ENCODE results near the gene CATSPERD. TPM values are rescaled to one million over a fixed set of nuclear protein-coding genes. Genes with fewer than 3 reads are reported as not detected.
A peak's percentile ranks its signal among the peaks of the same experiment; 100 is the strongest.

The CATSPERD gene
- total and polyA plus RNA-seq, 4 donors, result not detected

DNA sequence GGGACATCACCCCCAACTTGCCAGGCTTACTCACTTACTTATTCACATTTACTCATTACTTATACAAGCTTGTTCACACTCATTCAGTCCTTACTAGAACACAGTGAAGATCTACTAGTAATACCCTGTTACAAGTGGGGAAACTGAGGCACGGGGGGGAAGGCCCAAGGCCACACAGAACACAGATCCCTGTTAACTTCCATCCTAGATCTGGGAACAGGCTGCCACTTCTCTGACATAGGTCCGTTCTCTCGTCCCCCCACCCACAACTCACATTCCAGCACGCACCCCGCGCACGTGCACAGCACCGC is 83.0 kb downstream of the CATSPERD start:
- peak overlapping the region in 1 of 2 donors; percentile 40 for H3K27ac ChIP-seq (ENCODE audit: low read depth in 1 of 2, low read length in 2 of 2)
- H3K4me1 ChIP-seq (ENCODE audit: control insufficient read depth in 4 of 4, insufficient read depth in 4 of 4, low read length in 3 of 4), result peaks cover 35 to 55% (median 42%) of the 10 kb centered on the region in 4 donors
- no peaks in the 10 kb centered on the region for H3K36me3 ChIP-seq (ENCODE audit: control insufficient read depth in 4 of 4, insufficient read depth in 3 of 4, low read depth in 1 of 4, low read length in 3 of 4)
- H3K9me3 ChIP-seq (ENCODE audit: control insufficient read depth in 4 of 4, low read length in 3 of 4), result no peaks in the 10 kb centered on the region
- no peak overlapping the region for H3K9ac ChIP-seq (ENCODE audit: low read depth in 1 of 2, low read length in 2 of 2)
- no peak for DNase-seq (ENCODE audit: low spot score)
- peak overlapping the region in 1 of 3 donors; percentile 12 for H3K4me3 ChIP-seq (ENCODE audit: low read depth in 1 of 3, low read length in 3 of 3)
- WGBS, result 15% methylated on average over 8 of the region's 8 CpGs
- H3K27me3 ChIP-seq (ENCODE audit: control insufficient read depth in 4 of 4, insufficient read depth in 4 of 4, low read length in 3 of 4), result no peaks in the 10 kb centered on the region
- TF ChIP-seq, protein P1, sequence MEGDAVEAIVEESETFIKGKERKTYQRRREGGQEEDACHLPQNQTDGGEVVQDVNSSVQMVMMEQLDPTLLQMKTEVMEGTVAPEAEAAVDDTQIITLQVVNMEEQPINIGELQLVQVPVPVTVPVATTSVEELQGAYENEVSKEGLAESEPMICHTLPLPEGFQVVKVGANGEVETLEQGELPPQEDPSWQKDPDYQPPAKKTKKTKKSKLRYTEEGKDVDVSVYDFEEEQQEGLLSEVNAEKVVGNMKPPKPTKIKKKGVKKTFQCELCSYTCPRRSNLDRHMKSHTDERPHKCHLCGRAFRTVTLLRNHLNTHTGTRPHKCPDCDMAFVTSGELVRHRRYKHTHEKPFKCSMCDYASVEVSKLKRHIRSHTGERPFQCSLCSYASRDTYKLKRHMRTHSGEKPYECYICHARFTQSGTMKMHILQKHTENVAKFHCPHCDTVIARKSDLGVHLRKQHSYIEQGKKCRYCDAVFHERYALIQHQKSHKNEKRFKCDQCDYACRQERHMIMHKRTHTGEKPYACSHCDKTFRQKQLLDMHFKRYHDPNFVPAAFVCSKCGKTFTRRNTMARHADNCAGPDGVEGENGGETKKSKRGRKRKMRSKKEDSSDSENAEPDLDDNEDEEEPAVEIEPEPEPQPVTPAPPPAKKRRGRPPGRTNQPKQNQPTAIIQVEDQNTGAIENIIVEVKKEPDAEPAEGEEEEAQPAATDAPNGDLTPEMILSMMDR (IDR thresholded peaks at IDR 0.05; ENCODE audit: low read depth, low read length, missing input control), result no peak
- no peak for TF ChIP-seq EGR1 (IDR thresholded peaks at IDR 0.05; ENCODE audit: low read depth in 2 of 2)
- no peak for TF ChIP-seq FOXA1 (IDR thresholded peaks at IDR 0.05)
- TF ChIP-seq, protein P2, sequence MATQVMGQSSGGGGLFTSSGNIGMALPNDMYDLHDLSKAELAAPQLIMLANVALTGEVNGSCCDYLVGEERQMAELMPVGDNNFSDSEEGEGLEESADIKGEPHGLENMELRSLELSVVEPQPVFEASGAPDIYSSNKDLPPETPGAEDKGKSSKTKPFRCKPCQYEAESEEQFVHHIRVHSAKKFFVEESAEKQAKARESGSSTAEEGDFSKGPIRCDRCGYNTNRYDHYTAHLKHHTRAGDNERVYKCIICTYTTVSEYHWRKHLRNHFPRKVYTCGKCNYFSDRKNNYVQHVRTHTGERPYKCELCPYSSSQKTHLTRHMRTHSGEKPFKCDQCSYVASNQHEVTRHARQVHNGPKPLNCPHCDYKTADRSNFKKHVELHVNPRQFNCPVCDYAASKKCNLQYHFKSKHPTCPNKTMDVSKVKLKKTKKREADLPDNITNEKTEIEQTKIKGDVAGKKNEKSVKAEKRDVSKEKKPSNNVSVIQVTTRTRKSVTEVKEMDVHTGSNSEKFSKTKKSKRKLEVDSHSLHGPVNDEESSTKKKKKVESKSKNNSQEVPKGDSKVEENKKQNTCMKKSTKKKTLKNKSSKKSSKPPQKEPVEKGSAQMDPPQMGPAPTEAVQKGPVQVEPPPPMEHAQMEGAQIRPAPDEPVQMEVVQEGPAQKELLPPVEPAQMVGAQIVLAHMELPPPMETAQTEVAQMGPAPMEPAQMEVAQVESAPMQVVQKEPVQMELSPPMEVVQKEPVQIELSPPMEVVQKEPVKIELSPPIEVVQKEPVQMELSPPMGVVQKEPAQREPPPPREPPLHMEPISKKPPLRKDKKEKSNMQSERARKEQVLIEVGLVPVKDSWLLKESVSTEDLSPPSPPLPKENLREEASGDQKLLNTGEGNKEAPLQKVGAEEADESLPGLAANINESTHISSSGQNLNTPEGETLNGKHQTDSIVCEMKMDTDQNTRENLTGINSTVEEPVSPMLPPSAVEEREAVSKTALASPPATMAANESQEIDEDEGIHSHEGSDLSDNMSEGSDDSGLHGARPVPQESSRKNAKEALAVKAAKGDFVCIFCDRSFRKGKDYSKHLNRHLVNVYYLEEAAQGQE (IDR thresholded peaks at IDR 0.05), result no peak
- TF ChIP-seq NR2F2 (IDR thresholded peaks at IDR 0.05), result no peak
- no peak for TF ChIP-seq RXRA (IDR thresholded peaks at IDR 0.05)
- no peak for TF ChIP-seq HNF4G (IDR thresholded peaks at IDR 0.05)
- TF ChIP-seq, protein P3, sequence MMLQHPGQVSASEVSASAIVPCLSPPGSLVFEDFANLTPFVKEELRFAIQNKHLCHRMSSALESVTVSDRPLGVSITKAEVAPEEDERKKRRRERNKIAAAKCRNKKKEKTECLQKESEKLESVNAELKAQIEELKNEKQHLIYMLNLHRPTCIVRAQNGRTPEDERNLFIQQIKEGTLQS (IDR thresholded peaks at IDR 0.05), result no peak
- no peak for TF ChIP-seq SP1 (IDR thresholded peaks at IDR 0.05)
- no peak for TF ChIP-seq JUND (IDR thresholded peaks at IDR 0.05)

DNA sequence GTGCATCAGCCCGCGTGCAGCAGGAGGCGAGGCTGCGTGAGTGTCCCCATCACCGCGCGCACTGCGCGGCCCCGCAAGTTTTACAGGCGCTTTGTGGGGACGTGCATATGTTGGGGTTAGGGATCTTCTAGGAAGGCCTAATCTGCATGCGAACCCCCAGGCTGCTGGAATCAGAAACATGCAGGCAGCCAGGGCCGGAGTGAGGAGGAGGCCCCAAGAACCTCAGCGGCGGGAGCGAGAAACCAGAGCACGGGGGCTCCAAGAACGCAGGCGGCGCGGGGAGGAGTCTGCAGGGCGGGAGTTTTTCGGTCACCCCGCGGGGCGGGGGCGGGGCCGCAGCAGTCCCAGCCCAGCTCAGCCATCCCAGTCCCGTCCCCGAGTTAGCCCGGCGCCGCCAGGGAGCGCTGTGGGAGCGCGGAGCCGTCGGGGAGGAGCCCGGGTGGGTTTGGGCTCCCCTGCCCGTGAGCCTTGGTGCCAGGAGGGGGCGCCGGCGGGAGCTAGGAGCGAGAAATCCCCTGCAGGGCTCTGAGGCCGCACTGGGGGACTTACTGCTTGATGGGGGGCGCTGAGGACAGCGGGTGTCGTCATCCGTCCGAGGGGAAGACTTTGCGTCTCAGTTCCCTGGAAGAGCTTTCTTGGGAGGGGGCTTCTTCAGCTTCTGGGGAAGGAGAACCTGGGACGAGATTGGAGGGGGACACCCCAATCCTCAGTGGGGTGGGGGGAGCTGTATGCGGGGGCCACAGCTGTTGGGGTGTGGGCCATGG is 83.5 kb downstream of the CATSPERD start:
- Histone ChIP-seq H3K4me1 (ENCODE audit: control insufficient read depth in 4 of 4, insufficient read depth in 4 of 4, low read length in 3 of 4) (peaks cover 31 to 52% (median 39%) of the 10 kb centered on the region in 4 donors), H3K27me3 (ENCODE audit: control insufficient read depth in 4 of 4, insufficient read depth in 4 of 4, low read length in 3 of 4) (no peaks in the 10 kb centered on the region), H3K9me3 (ENCODE audit: control insufficient read depth in 4 of 4, low read length in 3 of 4) (no peaks in the 10 kb centered on the region), H3K36me3 (ENCODE audit: control insufficient read depth in 4 of 4, insufficient read depth in 3 of 4, low read depth in 1 of 4, low read length in 3 of 4) (no peaks in the 10 kb centered on the region), H3K27ac (ENCODE audit: low read depth in 1 of 2, low read length in 2 of 2) (peak overlapping the region in 1 of 2 donors; percentile 40), H3K4me3 (ENCODE audit: low read depth in 1 of 3, low read length in 3 of 3) (peak overlapping the region in 1 of 3 donors; percentile 12), H3K9ac (ENCODE audit: low read depth in 1 of 2, low read length in 2 of 2) (no peak overlapping the region)
- 2% methylated on average over 54 of the region's 54 CpGs for WGBS
- peak; percentile 88 for DNase-seq (ENCODE audit: low spot score)
- TF ChIP-seq HNF4A (conservative IDR thresholded peaks at IDR 0.05), result no peak
- TF ChIP-seq, protein P4, sequence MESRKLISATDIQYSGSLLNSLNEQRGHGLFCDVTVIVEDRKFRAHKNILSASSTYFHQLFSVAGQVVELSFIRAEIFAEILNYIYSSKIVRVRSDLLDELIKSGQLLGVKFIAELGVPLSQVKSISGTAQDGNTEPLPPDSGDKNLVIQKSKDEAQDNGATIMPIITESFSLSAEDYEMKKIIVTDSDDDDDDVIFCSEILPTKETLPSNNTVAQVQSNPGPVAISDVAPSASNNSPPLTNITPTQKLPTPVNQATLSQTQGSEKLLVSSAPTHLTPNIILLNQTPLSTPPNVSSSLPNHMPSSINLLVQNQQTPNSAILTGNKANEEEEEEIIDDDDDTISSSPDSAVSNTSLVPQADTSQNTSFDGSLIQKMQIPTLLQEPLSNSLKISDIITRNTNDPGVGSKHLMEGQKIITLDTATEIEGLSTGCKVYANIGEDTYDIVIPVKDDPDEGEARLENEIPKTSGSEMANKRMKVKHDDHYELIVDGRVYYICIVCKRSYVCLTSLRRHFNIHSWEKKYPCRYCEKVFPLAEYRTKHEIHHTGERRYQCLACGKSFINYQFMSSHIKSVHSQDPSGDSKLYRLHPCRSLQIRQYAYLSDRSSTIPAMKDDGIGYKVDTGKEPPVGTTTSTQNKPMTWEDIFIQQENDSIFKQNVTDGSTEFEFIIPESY (IDR thresholded peaks at IDR 0.05), result no peak
- TF ChIP-seq, protein P1 (IDR thresholded peaks at IDR 0.05; ENCODE audit: low read depth, low read length, missing input control), result peak; percentile 96
- no peak for TF ChIP-seq GABPA (IDR thresholded peaks at IDR 0.05 in 1 of 2, conservative IDR thresholded peaks at IDR 0.05 in 1 of 2)
- TF ChIP-seq YY1 (IDR thresholded peaks at IDR 0.05), result no peak
- no peak for TF ChIP-seq JUND (IDR thresholded peaks at IDR 0.05)
- TF ChIP-seq, protein P2 (IDR thresholded peaks at IDR 0.05), result no peak
- TF ChIP-seq RAD21 (IDR thresholded peaks at IDR 0.05), result peak; percentile 90 to 95
- TF ChIP-seq NR2F2 (IDR thresholded peaks at IDR 0.05), result no peak
- TF ChIP-seq FOXA2 (IDR thresholded peaks at IDR 0.05), result no peak
- TF ChIP-seq HNF4G (IDR thresholded peaks at IDR 0.05), result no peak
- TF ChIP-seq TAF1 (conservative IDR thresholded peaks at IDR 0.05), result no peak
- TF ChIP-seq, protein P3 (IDR thresholded peaks at IDR 0.05), result no peak

Data from liver (tissue), 9 donors.